SK-N-SH treated with all-trans-retinoic acid at 6 μM for 48 hours (cell line): ENCODE measurements around the gene DNAH8.

Source experiments
- ATAC-seq: fragments of 200-7000 bp; cut with Tn5 transposase; 3 replicates; pipeline ENCODE4 v1.9.1; 2020; ENCODE audit warnings: mild to moderate bottlenecking, moderate library complexity
- ARNTL ChIP-seq: fragments of 450-650 bp; formaldehyde crosslinking; IDR thresholded peaks from 2 replicates; pipeline ENCODE4 v1.5.0; 2020; ENCODE audit warnings: low read depth, mild to moderate bottlenecking, moderate library complexity, borderline replicate concordance
- BACH2 ChIP-seq: fragments of 250-450 bp; sonication (Bioruptor Pico); IDR thresholded peaks from 2 replicates; pipeline ENCODE4 v1.9.0; 2021; ENCODE audit warnings: mild to moderate bottlenecking, borderline replicate concordance
- CREB5 ChIP-seq: fragments of 250-450 bp; sonication (Bioruptor Pico); IDR thresholded peaks from 2 replicates; pipeline ENCODE4 v1.5.1; 2020; ENCODE audit warnings: low read depth, mild to moderate bottlenecking, moderate library complexity
- CSRNP3 ChIP-seq: fragments of 250-450 bp; sonication (Bioruptor Pico); IDR thresholded peaks from 2 replicates; pipeline ENCODE4 v1.5.1; 2021; ENCODE audit warnings: mild to moderate bottlenecking, moderate library complexity
- ESRRG ChIP-seq: fragments of 250-450 bp; sonication (Bioruptor Pico); IDR thresholded peaks from 2 replicates; pipeline ENCODE4 v1.6.1; 2021; ENCODE audit warnings: mild to moderate bottlenecking
- GLIS3 ChIP-seq: fragments of 250-450 bp; sonication (Bioruptor Pico); IDR thresholded peaks from 2 replicates; pipeline ENCODE4 v1.5.0; 2020; ENCODE audit warnings: mild to moderate bottlenecking, moderate library complexity
- ISL1 ChIP-seq: fragments of 250-450 bp; sonication (Bioruptor Pico); IDR thresholded peaks from 2 replicates; pipeline ENCODE4 v2.1.2; 2022; ENCODE audit warnings: mild to moderate bottlenecking, moderate library complexity
- OSR1 ChIP-seq: fragments of 250-450 bp; sonication (Bioruptor Pico); IDR thresholded peaks from 2 replicates; pipeline ENCODE4 v1.8.0; 2022; ENCODE audit warnings: moderate library complexity, mild to moderate bottlenecking, inconsistent platforms
- PATZ1 ChIP-seq: fragments of 250-450 bp; sonication (Bioruptor Pico); IDR thresholded peaks from 2 replicates; pipeline ENCODE4 v1.8.0; 2020; ENCODE audit warnings: mild to moderate bottlenecking, moderate library complexity, borderline replicate concordance
- POU6F1 ChIP-seq: fragments of 250-450 bp; sonication (Bioruptor Pico); IDR thresholded peaks from 2 replicates; pipeline ENCODE4 v1.8.0; 2021; ENCODE audit warnings: low read depth, mild to moderate bottlenecking, moderate library complexity, borderline replicate concordance
- PPARA ChIP-seq: fragments of 250-450 bp; sonication (Bioruptor Pico); IDR thresholded peaks from 2 replicates; pipeline ENCODE4 v1.5.0; 2020; ENCODE audit warnings: mild to moderate bottlenecking, borderline replicate concordance
- RARB ChIP-seq: fragments of 250-450 bp; sonication (Bioruptor Pico); IDR thresholded peaks from 2 replicates; pipeline ENCODE4 v1.8.0; 2021; ENCODE audit warnings: mild to moderate bottlenecking, moderate library complexity
- SNAI2 ChIP-seq: fragments of 250-450 bp; sonication (Bioruptor Pico); IDR thresholded peaks from 2 replicates; pipeline ENCODE4 v1.5.0; 2020; ENCODE audit warnings: mild to moderate bottlenecking, moderate library complexity
- TCF4 ChIP-seq: fragments of 250-450 bp; sonication (Bioruptor Pico); IDR thresholded peaks from 2 replicates; pipeline ENCODE4 v1.8.0; 2021; ENCODE audit warnings: mild to moderate bottlenecking, moderate library complexity, borderline replicate concordance
- TOX ChIP-seq: fragments of 250-450 bp; sonication (Bioruptor Pico); IDR thresholded peaks from 2 replicates; pipeline ENCODE4 v1.8.0; 2021; ENCODE audit warnings: mild to moderate bottlenecking, moderate library complexity, borderline replicate concordance
- TSHZ2 ChIP-seq: fragments of 250-450 bp; sonication (Bioruptor Pico); IDR thresholded peaks from 2 replicates; pipeline ENCODE4 v1.5.0; 2020; ENCODE audit warnings: mild to moderate bottlenecking, moderate library complexity
- ZC3H10 ChIP-seq: fragments of 250-450 bp; sonication (Bioruptor Pico); IDR thresholded peaks from 2 replicates; pipeline ENCODE4 v1.5.1; 2021; ENCODE audit warnings: mild to moderate bottlenecking, moderate library complexity
- ZFP3 ChIP-seq: fragments of 250-450 bp; sonication (Bioruptor Pico); IDR thresholded peaks from 2 replicates; pipeline ENCODE4 v1.5.0; 2020; ENCODE audit warnings: mild to moderate bottlenecking, moderate library complexity
- ZFP30 ChIP-seq: fragments of 450-650 bp; formaldehyde crosslinking; IDR thresholded peaks from 2 replicates; pipeline ENCODE4 v1.5.0; 2022; ENCODE audit warnings: mild to moderate bottlenecking, moderate library complexity
- ZNF70 ChIP-seq: fragments of 450-650 bp; formaldehyde crosslinking; IDR thresholded peaks from 2 replicates; pipeline ENCODE4 v1.5.0; 2020; ENCODE audit warnings: mild to moderate bottlenecking, moderate library complexity

The DNAH8 gene

GRCh38 chr6:39003072-39003471 is 288.0 kb downstream of the DNAH8 start:
- no peak for ATAC-seq
- TF ChIP-seq GLIS3 (CRISPR knock-in tag): no peak
- no peak for TF ChIP-seq ZFP30 (CRISPR knock-in tag)
- no peak for TF ChIP-seq ZNF70
- TF ChIP-seq TCF4 (CRISPR knock-in tag): no peak
- TF ChIP-seq BACH2 (CRISPR knock-in tag): no peak
- no peak for TF ChIP-seq TSHZ2 (CRISPR knock-in tag)
- TF ChIP-seq RARB: no peak
- no peak for TF ChIP-seq PATZ1
- no peak for TF ChIP-seq ESRRG (CRISPR knock-in tag)
- no peak for TF ChIP-seq PPARA (CRISPR knock-in tag)
- TF ChIP-seq TOX: no peak
- TF ChIP-seq ZC3H10: no peak
- no peak for TF ChIP-seq CSRNP3 (CRISPR knock-in tag)
- TF ChIP-seq ARNTL (CRISPR knock-in tag): no peak

- no peak for TF ChIP-seq CREB5 (CRISPR knock-in tag)
- no peak for TF ChIP-seq OSR1 (CRISPR knock-in tag)
- TF ChIP-seq TOX: no peak
- no peak for TF ChIP-seq ZFP30 (CRISPR knock-in tag)
- no peak for TF ChIP-seq ESRRG (CRISPR knock-in tag)
- no peak for TF ChIP-seq TCF4 (CRISPR knock-in tag)
- TF ChIP-seq ZNF70: no peak
- TF ChIP-seq ISL1 (CRISPR knock-in tag): no peak
- no peak for TF ChIP-seq CSRNP3 (CRISPR knock-in tag)
- no peak for TF ChIP-seq BACH2 (CRISPR knock-in tag)
- no peak for TF ChIP-seq TSHZ2 (CRISPR knock-in tag)
- no peak for TF ChIP-seq RARB
- no peak for TF ChIP-seq SNAI2
- no peak for TF ChIP-seq ZFP3 (CRISPR knock-in tag)
- no peak for TF ChIP-seq ARNTL (CRISPR knock-in tag)
- no peak for TF ChIP-seq ZC3H10
- TF ChIP-seq POU6F1: no peak
- ATAC-seq: no peak
These were observed 288.4 kb downstream of the DNAH8 start for GRCh38 chr6:39003492-39003891.
